ENCODE data around the gene F2R. TPM values are rescaled to one million over a fixed set of nuclear protein-coding genes. Genes with fewer than 3 reads are reported as not detected.

Gene F2R
- total RNA-seq, 4 donors from 2014 or later: 0.38 to 13.0 (median 4.9) TPM

GRCh38 chr5:76691467-76692273 is 24.3 kb upstream of the F2R start:
- 44 to 56% methylated on average over 5 of the region's 5 CpGs for WGBS, 2 donors

GRCh38 chr5:76692274-76692540 is 23.7 kb upstream of the F2R start:
- no peaks in the 10 kb centered on the region for H3K9me3 ChIP-seq
- peak overlapping the region in 1 of 4 donors; percentile 13 for H3K27ac ChIP-seq
- H3K4me3 ChIP-seq: no peak overlapping the region
- H3K36me3 ChIP-seq: no peaks in the 10 kb centered on the region
- no peak for DNase-seq
- H3K27me3 ChIP-seq: no peaks in the 10 kb centered on the region
- 91 to 98% methylated on average over 6 of the region's 6 CpGs for WGBS, 2 donors
- TF ChIP-seq POLR2A (IDR thresholded peaks at IDR 0.05) (no peak), CTCF (IDR thresholded peaks at IDR 0.05) (no peak)
- no peaks in the 10 kb centered on the region for H3K4me1 ChIP-seq
- intact Hi-C loops (cut with DNase I): no loop called here

More at GRCh38 chr5:76691467-76692273, 24.3 kb upstream of the F2R start:
- no peaks in the 10 kb centered on the region for H3K4me1 ChIP-seq
- no peak for DNase-seq
- H3K27ac ChIP-seq: peak overlapping the region in 2 of 4 donors; percentile 13 to 53
- TF ChIP-seq POLR2A (IDR thresholded peaks at IDR 0.05) (no peak), CTCF (IDR thresholded peaks at IDR 0.05) (no peak)
- H3K27me3 ChIP-seq: no peaks in the 10 kb centered on the region
- H3K4me3 ChIP-seq: no peak overlapping the region
- H3K36me3 ChIP-seq: no peaks in the 10 kb centered on the region
- intact Hi-C loops (cut with DNase I): no loop called here
- no peaks in the 10 kb centered on the region for H3K9me3 ChIP-seq

- Histone ChIP-seq H3K4me3 (no peak overlapping the region), H3K27ac (no peak overlapping the region), H3K36me3 (no peaks in the 10 kb centered on the region), H3K9me3 (no peaks in the 10 kb centered on the region), H3K4me1 (no peaks in the 10 kb centered on the region), H3K27me3 (no peaks in the 10 kb centered on the region)
- no peak for TF ChIP-seq CTCF (IDR thresholded peaks at IDR 0.05)
- TF ChIP-seq POLR2A (IDR thresholded peaks at IDR 0.05): no peak
- 88 to 90% methylated on average over 3 of the region's 3 CpGs for WGBS, 2 donors
- intact Hi-C loops (cut with DNase I): no loop called here
- no peak for DNase-seq
These were observed 23.3 kb upstream of the F2R start for GRCh38 chr5:76692651-76693050.

- TF ChIP-seq POLR2A (IDR thresholded peaks at IDR 0.05): no peak
- no peak for TF ChIP-seq CTCF (IDR thresholded peaks at IDR 0.05)
- Histone ChIP-seq H3K36me3 (no peaks in the 10 kb centered on the region), H3K27me3 (no peaks in the 10 kb centered on the region), H3K27ac (no peak overlapping the region), H3K4me3 (no peak overlapping the region), H3K9me3 (no peaks in the 10 kb centered on the region), H3K4me1 (no peaks in the 10 kb centered on the region)
- WGBS, 2 donors: 67 to 96% methylated on average over 3 of the region's 3 CpGs
- no peak for DNase-seq
- intact Hi-C loops (cut with DNase I): no loop called here
These were observed 22.8 kb upstream of the F2R start for GRCh38 chr5:76693141-76693540.

GRCh38 chr5:76694317-76694716 is 21.6 kb upstream of the F2R start:
- no peaks in the 10 kb centered on the region for H3K4me1 ChIP-seq
- H3K27ac ChIP-seq: no peak overlapping the region
- H3K4me3 ChIP-seq: no peak overlapping the region
- TF ChIP-seq POLR2A (IDR thresholded peaks at IDR 0.05): no peak
- TF ChIP-seq CTCF (IDR thresholded peaks at IDR 0.05): no peak
- WGBS, 2 donors: 46 to 69% methylated on average over 2 of the region's 2 CpGs
- no peak for DNase-seq
- H3K9me3 ChIP-seq: no peaks in the 10 kb centered on the region
- no peaks in the 10 kb centered on the region for H3K27me3 ChIP-seq
- intact Hi-C loops (cut with DNase I): no loop called here
- no peaks in the 10 kb centered on the region for H3K36me3 ChIP-seq

Measured in esophagus squamous epithelium (tissue), 5 donors.